ENCODE measurements around the gene KRT28. TPM values are rescaled to one million over a fixed set of nuclear protein-coding genes. Genes with fewer than 3 reads are reported as not detected.

The KRT28 gene
- total RNA-seq, 1 donor from 2014 or later, result not detected

DNA sequence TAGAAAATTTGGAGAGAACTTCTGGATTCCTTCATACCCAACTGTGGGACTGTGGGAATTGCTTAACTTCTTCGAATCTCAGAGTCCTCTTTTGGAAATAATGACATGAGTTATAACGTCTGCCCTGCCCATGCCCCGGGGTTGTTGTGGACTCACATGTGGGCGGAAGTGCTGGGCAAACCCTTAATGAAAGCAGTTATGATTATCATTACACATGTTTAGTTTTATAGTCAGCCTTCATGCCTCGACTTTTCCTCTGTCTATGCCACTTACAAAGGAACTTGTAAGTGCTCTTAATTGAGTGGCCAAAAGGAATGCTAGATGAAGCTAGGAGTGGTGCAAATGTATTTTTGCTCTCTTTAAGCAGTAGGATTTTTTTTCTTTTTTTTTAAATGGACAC lies 21.3 kb downstream of the KRT28 start:
- no peak overlapping the region for H3K27ac Mint-ChIP-seq
- H3K4me1 Mint-ChIP-seq (ENCODE audit: unreplicated experiment), result no peaks in the 10 kb centered on the region

DNA sequence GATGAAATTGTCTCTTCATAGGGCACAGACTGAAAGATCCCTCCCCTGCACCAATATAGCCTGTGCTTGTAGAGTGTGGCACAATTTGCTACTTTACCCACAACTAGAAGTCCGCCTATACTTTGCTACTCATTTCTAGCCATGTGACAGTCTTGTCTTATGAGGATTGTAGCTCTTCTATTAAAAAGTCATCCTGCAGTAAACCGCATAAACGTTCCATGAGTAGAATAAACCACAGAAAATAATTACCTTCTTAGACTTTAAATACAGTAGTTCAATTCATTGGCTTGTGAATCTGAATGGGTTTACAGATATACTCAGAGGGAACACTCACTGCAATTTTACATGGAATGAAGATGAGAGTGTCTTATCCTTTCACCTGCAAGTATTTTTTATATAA lies 21.8 kb downstream of the KRT28 start:
- no peak for DNase-seq (ENCODE audit: extremely low spot score, unreplicated experiment)
- Mint-ChIP-seq H3K4me3 (no peak overlapping the region), H3K9me3 (no peaks in the 10 kb centered on the region), H3K27me3 (peaks cover 3% of the 10 kb centered on the region), H3K27ac (no peak overlapping the region), H3K4me1 (ENCODE audit: unreplicated experiment) (no peaks in the 10 kb centered on the region), H3K36me3 (no peaks in the 10 kb centered on the region)
- TF ChIP-seq, protein P1, sequence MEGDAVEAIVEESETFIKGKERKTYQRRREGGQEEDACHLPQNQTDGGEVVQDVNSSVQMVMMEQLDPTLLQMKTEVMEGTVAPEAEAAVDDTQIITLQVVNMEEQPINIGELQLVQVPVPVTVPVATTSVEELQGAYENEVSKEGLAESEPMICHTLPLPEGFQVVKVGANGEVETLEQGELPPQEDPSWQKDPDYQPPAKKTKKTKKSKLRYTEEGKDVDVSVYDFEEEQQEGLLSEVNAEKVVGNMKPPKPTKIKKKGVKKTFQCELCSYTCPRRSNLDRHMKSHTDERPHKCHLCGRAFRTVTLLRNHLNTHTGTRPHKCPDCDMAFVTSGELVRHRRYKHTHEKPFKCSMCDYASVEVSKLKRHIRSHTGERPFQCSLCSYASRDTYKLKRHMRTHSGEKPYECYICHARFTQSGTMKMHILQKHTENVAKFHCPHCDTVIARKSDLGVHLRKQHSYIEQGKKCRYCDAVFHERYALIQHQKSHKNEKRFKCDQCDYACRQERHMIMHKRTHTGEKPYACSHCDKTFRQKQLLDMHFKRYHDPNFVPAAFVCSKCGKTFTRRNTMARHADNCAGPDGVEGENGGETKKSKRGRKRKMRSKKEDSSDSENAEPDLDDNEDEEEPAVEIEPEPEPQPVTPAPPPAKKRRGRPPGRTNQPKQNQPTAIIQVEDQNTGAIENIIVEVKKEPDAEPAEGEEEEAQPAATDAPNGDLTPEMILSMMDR (conservative IDR thresholded peaks at IDR 0.05), result no peak

More for the DNA sequence above, 21.3 kb downstream of the KRT28 start:
- Mint-ChIP-seq H3K27me3 (peaks cover 2% of the 10 kb centered on the region), H3K36me3 (no peaks in the 10 kb centered on the region), H3K4me3 (no peak overlapping the region), H3K9me3 (no peaks in the 10 kb centered on the region)
- TF ChIP-seq, protein P1 (conservative IDR thresholded peaks at IDR 0.05), result no peak
- no peak for DNase-seq (ENCODE audit: extremely low spot score, unreplicated experiment)

DNA sequence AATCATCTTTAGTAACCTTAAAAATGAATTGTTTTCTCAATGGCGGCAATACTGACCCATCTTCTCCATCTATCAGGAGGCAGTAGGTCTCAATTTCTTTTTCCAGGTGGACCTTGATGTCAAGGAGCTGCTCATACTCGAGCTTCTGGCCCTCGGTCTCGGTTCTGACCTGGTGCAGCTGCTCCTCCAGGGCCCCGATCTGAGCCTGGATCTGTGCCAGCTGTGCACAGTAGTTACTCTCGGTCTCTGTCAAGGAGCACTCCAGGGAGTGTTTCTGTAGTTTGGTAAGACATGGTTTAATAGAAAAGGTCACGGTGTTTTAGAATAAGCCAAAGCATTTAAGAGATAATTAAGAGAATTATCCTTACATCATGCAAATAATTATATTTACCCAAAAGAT lies 22.3 kb downstream of the KRT28 start:
- H3K4me3 Mint-ChIP-seq, result no peak overlapping the region
- TF ChIP-seq, protein P1 (conservative IDR thresholded peaks at IDR 0.05), result no peak
- no peaks in the 10 kb centered on the region for H3K4me1 Mint-ChIP-seq (ENCODE audit: unreplicated experiment)
- DNase-seq (ENCODE audit: extremely low spot score, unreplicated experiment), result no peak
- peaks cover 8% of the 10 kb centered on the region for H3K27me3 Mint-ChIP-seq
- no peaks in the 10 kb centered on the region for H3K9me3 Mint-ChIP-seq
- no peaks in the 10 kb centered on the region for H3K36me3 Mint-ChIP-seq
- no peak overlapping the region for H3K27ac Mint-ChIP-seq

DNA sequence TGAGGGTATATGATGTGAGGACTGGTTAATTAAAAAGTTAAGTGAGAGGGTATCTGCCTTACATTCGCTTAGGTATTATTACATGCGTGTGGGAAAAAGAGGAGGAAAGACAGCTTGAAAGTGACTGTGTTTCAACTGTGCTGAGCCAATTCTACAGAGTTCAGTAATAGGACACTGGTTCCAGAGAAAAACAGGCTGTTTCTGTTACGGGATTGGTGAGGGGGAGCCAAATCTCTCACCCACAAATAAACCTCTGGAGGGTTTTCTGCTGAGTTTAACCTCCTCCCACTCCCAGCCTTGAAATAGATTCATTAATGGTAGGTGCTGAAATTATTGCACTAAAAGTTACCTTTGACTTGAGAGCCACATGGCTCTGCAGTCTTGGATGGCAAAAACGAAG lies 23.8 kb downstream of the KRT28 start:
- H3K4me1 Mint-ChIP-seq (ENCODE audit: unreplicated experiment), result no peaks in the 10 kb centered on the region
- peaks cover 15% of the 10 kb centered on the region for H3K27me3 Mint-ChIP-seq
- no peaks in the 10 kb centered on the region for H3K36me3 Mint-ChIP-seq
- TF ChIP-seq, protein P1 (conservative IDR thresholded peaks at IDR 0.05), result no peak
- DNase-seq (ENCODE audit: extremely low spot score, unreplicated experiment), result no peak
- no peak overlapping the region for H3K27ac Mint-ChIP-seq
- H3K9me3 Mint-ChIP-seq, result no peaks in the 10 kb centered on the region
- H3K4me3 Mint-ChIP-seq, result no peak overlapping the region

DNA sequence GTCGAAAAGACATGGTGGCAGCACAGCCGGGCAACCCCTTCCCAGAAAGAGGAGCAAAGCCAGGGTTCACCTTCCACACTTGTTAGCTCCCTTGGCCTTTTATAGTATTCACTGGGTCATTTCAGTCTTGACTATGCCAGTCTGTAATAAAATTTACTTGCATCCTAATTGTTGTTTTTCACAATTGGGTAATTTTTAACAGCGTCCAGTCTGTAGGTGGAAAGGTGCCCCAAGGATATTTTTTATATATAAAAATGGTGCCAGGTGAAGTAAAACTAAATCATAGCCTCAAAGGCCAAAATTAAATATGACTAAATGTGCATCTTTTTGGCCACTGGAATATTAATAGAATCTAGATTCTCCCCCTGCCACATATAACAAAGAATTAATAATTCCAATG lies 27.7 kb downstream of the KRT28 start, which contains the start of gene KRT26:
TSS of gene KRT26 (minus strand) at position 101 of the 400 bp plus-strand sequence. CDS start at position 13, 88 bp downstream.
- no peaks in the 10 kb centered on the region for H3K4me1 Mint-ChIP-seq (ENCODE audit: unreplicated experiment)
- DNase-seq (ENCODE audit: extremely low spot score, unreplicated experiment), result no peak
- H3K36me3 Mint-ChIP-seq, result no peaks in the 10 kb centered on the region
- peaks cover 18% of the 10 kb centered on the region for H3K27me3 Mint-ChIP-seq
- H3K4me3 Mint-ChIP-seq, result no peak within 1 kb of the TSS
- H3K9me3 Mint-ChIP-seq, result no peaks in the 10 kb centered on the region
- TF ChIP-seq, protein P1 (conservative IDR thresholded peaks at IDR 0.05), result no peak
- no peak within 1 kb of the TSS for H3K27ac Mint-ChIP-seq

DNA sequence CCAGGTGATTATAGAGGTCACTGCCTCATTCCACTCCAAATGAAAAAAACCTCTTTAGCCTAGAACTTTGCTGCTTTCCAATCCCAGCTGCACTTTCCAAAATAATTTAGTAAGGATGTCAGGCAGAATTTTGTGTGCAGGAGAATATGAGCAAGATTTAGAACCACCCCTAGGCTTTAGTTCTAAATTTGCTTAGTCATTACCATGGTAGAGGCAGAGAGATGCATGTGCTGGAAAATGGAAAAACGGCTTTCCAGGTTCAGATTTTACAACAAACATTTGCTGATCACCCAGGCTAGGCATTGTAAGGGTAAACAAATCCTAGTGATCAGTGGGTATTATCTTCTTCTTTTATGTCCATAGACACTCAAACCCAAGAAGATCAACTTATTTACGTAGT lies 34.1 kb downstream of the KRT28 start:
- Mint-ChIP-seq H3K4me1 (ENCODE audit: unreplicated experiment) (no peaks in the 10 kb centered on the region), H3K27me3 (peaks cover 6% of the 10 kb centered on the region), H3K9me3 (peaks cover 12% of the 10 kb centered on the region), H3K36me3 (no peaks in the 10 kb centered on the region), H3K27ac (no peak overlapping the region), H3K4me3 (no peak overlapping the region)
- DNase-seq (ENCODE audit: extremely low spot score, unreplicated experiment), result no peak
- TF ChIP-seq, protein P1 (conservative IDR thresholded peaks at IDR 0.05), result no peak

Data from type B pancreatic cell (in vitro differentiated cells).